ENCODE results near the gene BCAR3. TPM values are rescaled to one million over a fixed set of nuclear protein-coding genes. Genes with fewer than 3 reads are reported as not detected.

BCAR3 gene
- total and polyA plus RNA-seq, 2 donors from 2014 or later: 25.4 to 28.4 TPM

- Histone ChIP-seq H3K27me3 (ENCODE audit: control insufficient read depth, insufficient read depth, low read length) (no peaks in the 10 kb centered on the region), H3K4me1 (ENCODE audit: control insufficient read depth in 2 of 3, insufficient read depth in 2 of 3, low read depth in 1 of 3, low read length in 3 of 3) (peaks cover 0 to 6% (median 2%) of the 10 kb centered on the region in 3 donors), H3K9me3 (ENCODE audit: control insufficient read depth in 2 of 3, insufficient read depth in 1 of 3, low read length in 3 of 3) (no peaks in the 10 kb centered on the region), H3K27ac (ENCODE audit: low read depth in 2 of 2, low read length in 2 of 2) (no peak overlapping the region), H3K36me3 (ENCODE audit: control insufficient read depth in 2 of 3, insufficient read depth in 3 of 3, low read length in 3 of 3) (no peaks in the 10 kb centered on the region), H3K4me3 (ENCODE audit: low read length in 3 of 3) (no peak overlapping the region), H3K9ac (ENCODE audit: low read length in 3 of 3) (no peak overlapping the region)
- FAIRE-seq: no peak
- intact Hi-C loops (cut with DNase I): no loop called here
- TF ChIP-seq CTCF (IDR thresholded peaks at IDR 0.05; ENCODE audit: borderline replicate concordance, extremely low read depth, insufficient read depth): no peak
- DNase-seq: no peak
Measured at GRCh38 chr1:93623875-93624274, 57.8 kb downstream of the BCAR3 start.

GRCh38 chr1:93623436-93623835, 58.2 kb downstream of the BCAR3 start:
- Histone ChIP-seq H3K4me1 (ENCODE audit: control insufficient read depth in 2 of 3, insufficient read depth in 2 of 3, low read depth in 1 of 3, low read length in 3 of 3) (peaks cover under 1 to 8% (median 2%) of the 10 kb centered on the region in 3 donors), H3K9me3 (ENCODE audit: control insufficient read depth in 2 of 3, insufficient read depth in 1 of 3, low read length in 3 of 3) (no peaks in the 10 kb centered on the region), H3K27ac (ENCODE audit: low read depth in 2 of 2, low read length in 2 of 2) (no peak overlapping the region), H3K4me3 (ENCODE audit: low read length in 3 of 3) (no peak overlapping the region), H3K9ac (ENCODE audit: low read length in 3 of 3) (no peak overlapping the region), H3K36me3 (ENCODE audit: control insufficient read depth in 2 of 3, insufficient read depth in 3 of 3, low read length in 3 of 3) (no peaks in the 10 kb centered on the region), H3K27me3 (ENCODE audit: control insufficient read depth, insufficient read depth, low read length) (no peaks in the 10 kb centered on the region)
- no peak for DNase-seq
- intact Hi-C loops (cut with DNase I): no loop called here
- FAIRE-seq: no peak
- TF ChIP-seq CTCF (IDR thresholded peaks at IDR 0.05; ENCODE audit: borderline replicate concordance, extremely low read depth, insufficient read depth): no peak

GRCh38 chr1:93621246-93621645, 60.4 kb downstream of the BCAR3 start:
- no peaks in the 10 kb centered on the region for H3K27me3 ChIP-seq (ENCODE audit: control insufficient read depth, insufficient read depth, low read length)
- FAIRE-seq: no peak
- no peak for TF ChIP-seq CTCF (IDR thresholded peaks at IDR 0.05; ENCODE audit: borderline replicate concordance, extremely low read depth, insufficient read depth)
- H3K9me3 ChIP-seq (ENCODE audit: control insufficient read depth in 2 of 3, insufficient read depth in 1 of 3, low read length in 3 of 3): no peaks in the 10 kb centered on the region
- DNase-seq: no peak
- no peak overlapping the region for H3K9ac ChIP-seq (ENCODE audit: low read length in 3 of 3)
- H3K4me1 ChIP-seq (ENCODE audit: control insufficient read depth in 2 of 3, insufficient read depth in 2 of 3, low read depth in 1 of 3, low read length in 3 of 3): peaks cover 8 to 27% (median 20%) of the 10 kb centered on the region in 3 donors
- H3K4me3 ChIP-seq (ENCODE audit: low read length in 3 of 3): no peak overlapping the region
- no peak overlapping the region for H3K27ac ChIP-seq (ENCODE audit: low read depth in 2 of 2, low read length in 2 of 2)
- no peaks in the 10 kb centered on the region for H3K36me3 ChIP-seq (ENCODE audit: control insufficient read depth in 2 of 3, insufficient read depth in 3 of 3, low read length in 3 of 3)
- intact Hi-C loops (cut with DNase I): no loop called here

- no peak for TF ChIP-seq CTCF (IDR thresholded peaks at IDR 0.05; ENCODE audit: borderline replicate concordance, extremely low read depth, insufficient read depth)
- no peaks in the 10 kb centered on the region for H3K9me3 ChIP-seq (ENCODE audit: control insufficient read depth in 2 of 3, insufficient read depth in 1 of 3, low read length in 3 of 3)
- no peak overlapping the region for H3K4me3 ChIP-seq (ENCODE audit: low read length in 3 of 3)
- H3K4me1 ChIP-seq (ENCODE audit: control insufficient read depth in 2 of 3, insufficient read depth in 2 of 3, low read depth in 1 of 3, low read length in 3 of 3): peaks cover 8 to 31% (median 20%) of the 10 kb centered on the region in 3 donors
- FAIRE-seq: no peak
- intact Hi-C loops (cut with DNase I): no loop called here
- no peaks in the 10 kb centered on the region for H3K27me3 ChIP-seq (ENCODE audit: control insufficient read depth, insufficient read depth, low read length)
- no peak overlapping the region for H3K27ac ChIP-seq (ENCODE audit: low read depth in 2 of 2, low read length in 2 of 2)
- no peaks in the 10 kb centered on the region for H3K36me3 ChIP-seq (ENCODE audit: control insufficient read depth in 2 of 3, insufficient read depth in 3 of 3, low read length in 3 of 3)
- H3K9ac ChIP-seq (ENCODE audit: low read length in 3 of 3): no peak overlapping the region
- no peak for DNase-seq
Measured at GRCh38 chr1:93620841-93621210, 60.8 kb downstream of the BCAR3 start.

Data from kidney (tissue), 14 donors.